Right renal pelvis (tissue), 4 donors: ENCODE measurements around the gene COX5A. TPM values are rescaled to one million over a fixed set of nuclear protein-coding genes. Genes with fewer than 3 reads are reported as not detected.
"Not testable (repeated sequence)": the region's sequence is repeated elsewhere in the genome, so short reads cannot be mapped to it uniquely, and the experiment has no call there.

ENCODE experiments used
- DNase-seq, 4 donors: peaks; one replicate each; pipeline ENCODE4 v3.0.0-alpha.2; 2013; ENCODE audit warnings: low read depth in 4 of 4, low spot score in 3 of 4, missing footprints in 1 of 4
- polyA plus RNA-seq, 4 donors: library from polyadenylated mRNA; unstranded; fragments of 120-200 nt; gene quantifications; one replicate each; pipeline ENCODE4 v1.2.1, GENCODE V29; 2013; ENCODE audit not compliant: insufficient read length in 4 of 4

Gene COX5A
- polyA plus RNA-seq, 4 donors: 214 to 224 (median 219) TPM

DNA sequence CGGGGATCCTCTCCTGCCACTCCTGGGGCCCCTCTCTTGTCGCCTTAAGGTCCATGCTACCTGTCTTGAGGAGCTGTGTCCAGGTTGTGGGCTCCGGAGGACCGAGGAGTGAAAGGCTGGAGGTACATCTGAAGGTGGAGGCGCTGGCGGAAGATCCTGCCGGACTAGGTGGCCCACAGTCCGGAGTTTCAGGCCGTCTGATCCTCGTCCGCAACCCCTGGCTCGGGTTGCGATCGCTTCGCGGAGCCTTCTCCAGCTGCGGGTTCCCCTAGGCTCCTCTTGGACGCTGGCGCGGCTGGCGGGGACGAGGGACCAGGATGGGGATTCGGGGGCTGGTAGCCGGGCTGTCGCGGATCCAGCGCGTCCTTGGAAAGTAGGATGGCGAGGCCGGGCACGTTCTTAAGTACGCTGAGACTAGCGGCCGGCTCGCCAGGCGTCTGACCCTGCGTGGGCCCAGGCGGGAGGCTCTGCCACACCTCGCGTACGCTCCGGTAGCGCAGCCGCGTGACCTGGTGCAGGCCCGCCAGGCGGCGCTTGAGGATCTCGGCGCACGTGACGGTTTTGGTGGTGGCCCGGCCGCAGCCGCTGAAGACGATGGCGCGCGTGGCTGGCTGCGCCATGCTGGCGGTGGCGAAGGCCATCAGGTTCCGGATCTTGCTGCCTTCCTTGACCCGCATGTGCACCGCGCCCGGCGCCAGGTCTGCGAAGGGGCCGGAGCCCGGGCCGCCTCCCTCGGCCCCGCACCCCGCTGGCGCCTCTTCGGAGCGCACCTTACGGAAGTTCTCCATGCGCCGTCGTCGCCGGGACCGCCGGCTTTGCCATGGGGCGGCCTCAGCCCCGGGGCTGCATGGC lies 18.1 kb upstream of the COX5A start:
- DNase-seq: no peak

DNA sequence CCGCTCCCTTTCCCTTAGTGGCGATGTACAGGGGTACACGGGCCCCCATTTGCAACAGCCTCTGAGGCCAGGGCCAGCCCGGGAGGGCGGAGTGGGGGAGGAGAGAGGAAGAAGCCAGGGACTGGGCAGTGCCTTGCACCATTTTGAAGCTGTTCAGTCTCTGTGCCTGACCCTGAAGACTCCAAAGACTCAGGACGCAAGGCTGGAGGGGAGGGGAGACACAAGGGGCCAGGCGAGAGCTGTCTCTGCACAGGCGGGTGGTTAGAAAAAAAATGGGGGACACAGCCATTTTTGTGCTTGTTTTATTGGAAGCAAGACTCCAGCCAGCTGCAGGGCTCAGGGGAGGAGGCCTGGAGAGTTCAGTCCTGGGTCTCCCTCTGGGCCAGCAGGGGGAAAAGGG lies 17.1 kb upstream of the COX5A start:
- DNase-seq: no peak

DNA sequence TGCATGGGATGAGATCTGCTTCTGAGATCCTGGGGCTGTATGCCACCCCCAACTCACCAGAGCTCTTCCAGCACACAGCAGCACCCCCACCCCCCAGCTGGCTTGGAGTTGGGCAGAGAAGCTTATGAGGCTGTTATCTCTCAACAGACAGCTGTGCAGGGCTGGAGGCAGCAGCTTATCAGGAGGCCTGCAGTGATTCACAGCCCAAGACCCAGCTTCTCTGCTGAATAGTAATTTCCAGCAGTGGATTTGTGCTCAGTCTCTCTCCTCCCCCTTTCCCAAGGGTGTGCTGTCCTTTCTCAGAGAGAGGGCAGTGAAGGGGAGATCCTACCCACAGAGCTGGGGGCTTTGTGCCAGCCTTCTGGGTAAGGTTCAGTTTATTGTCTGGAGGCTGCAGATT lies 16.6 kb upstream of the COX5A start:
- no peak for DNase-seq

DNA sequence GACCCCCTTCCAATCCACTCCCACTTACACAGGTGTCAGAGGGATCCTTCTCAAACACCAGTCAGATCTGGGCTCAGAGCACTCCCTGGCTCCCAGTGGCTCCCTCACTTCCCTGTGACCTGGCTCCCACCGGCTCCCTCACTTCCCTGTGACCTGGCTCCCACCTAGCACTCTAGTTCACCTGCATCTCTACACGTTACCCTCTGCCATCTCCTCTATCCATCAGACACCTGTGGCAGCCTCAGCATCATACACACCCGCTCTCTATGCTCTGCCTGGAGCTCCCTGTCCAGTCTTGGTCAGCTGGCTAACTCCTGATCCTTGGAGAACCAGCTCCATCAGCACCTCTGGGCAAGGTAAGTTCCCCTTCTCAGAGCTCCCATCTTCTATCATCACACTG lies 13.1 kb upstream of the COX5A start:
- no peak for DNase-seq

DNA sequence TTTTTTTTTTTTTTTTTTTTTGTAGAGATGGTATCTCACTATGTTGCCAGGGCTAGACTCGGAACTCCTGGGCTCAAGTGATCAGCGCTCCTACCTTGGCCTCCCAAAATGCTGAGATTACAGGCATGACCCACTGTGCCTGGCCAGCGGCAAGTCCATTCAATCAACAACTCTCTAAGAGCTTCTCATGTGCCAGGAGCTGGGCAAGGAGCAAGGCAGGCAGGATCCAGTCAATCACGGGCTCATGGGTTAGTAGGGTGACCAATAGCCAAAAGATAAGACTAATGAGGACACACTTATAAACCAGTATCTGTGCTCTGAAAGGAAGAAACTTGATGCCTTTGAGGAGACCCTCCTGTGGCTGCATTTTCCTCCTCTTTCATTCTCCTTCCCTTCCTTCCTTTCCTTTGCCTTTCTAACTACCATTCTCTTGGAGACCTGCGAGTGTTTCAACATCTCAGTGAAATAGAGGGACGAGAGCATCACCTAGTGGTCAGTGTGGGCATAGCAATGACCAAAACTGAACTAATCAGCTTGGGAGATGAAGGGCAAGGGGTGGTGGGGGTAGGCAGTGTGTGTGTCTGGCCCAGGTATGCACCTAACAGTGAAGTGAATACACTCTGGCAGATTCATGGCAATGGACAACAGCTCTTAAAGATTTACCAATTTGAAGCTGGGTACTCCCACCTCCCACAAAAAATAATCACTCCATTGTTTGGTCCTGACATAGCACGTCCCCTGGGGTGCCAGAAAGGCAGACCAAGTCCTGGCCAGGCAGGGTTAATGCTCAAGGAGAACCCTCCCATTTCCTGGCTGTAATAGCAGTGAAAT lies 12.4 kb upstream of the COX5A start:
- peak in 1 of 4 donors; percentile 69 for DNase-seq

DNA sequence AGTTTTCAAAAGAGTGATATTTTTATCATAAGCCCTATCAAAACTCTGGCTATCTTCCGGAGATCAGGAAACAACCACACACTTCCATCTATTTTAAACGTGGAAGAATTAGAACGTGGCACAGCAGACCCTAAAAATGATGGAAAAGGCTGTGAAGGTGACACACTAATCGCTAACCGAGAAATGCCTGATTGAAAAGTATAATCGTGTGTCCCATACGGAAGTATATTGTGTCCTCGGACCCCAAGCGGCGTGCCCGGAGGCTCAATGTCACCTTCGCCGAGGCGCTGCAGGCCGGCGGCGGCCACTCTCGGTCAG lies 642 bp downstream of the COX5A start:
- no peak for DNase-seq

DNA sequence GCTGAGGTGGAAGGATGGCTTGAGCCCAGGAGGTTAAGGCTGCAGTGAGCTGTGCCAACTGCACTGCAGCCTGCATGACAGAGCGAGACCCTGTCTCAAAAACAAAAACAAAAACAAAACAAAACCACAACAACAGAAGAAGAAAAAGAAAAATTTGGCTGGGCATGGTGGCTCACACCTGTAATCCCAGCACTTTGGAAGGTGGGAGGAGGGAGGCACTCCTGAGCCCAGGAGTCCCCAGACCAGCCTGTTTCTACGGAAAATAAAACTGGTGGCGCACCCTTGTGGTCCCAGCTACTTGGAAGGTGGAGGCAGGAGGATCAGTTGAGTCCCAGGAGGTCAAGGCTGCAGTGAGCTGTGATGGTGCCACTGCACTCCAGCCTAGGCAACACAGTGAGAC lies 2.7 kb downstream of the COX5A start:
- not testable (repeated sequence) for DNase-seq

DNA sequence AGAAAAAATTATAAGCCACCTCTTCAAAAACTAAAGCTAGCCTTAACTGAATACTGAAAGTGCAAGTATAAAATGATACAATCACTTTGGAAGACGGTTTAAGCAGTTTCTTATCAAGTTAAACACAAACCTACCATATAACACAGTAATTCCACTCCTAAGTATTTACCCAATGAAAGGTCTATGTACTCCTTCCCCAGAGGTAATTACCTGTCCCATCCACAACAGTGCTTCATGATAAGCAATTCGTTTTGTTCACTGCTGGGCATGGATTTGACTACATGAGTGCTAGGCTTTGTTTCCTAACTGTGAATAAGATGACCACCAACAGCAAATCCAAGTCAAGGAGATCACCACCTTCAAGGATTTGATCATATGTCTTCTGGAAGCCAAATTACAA lies 4.3 kb downstream of the COX5A start:
- DNase-seq: no peak

DNA sequence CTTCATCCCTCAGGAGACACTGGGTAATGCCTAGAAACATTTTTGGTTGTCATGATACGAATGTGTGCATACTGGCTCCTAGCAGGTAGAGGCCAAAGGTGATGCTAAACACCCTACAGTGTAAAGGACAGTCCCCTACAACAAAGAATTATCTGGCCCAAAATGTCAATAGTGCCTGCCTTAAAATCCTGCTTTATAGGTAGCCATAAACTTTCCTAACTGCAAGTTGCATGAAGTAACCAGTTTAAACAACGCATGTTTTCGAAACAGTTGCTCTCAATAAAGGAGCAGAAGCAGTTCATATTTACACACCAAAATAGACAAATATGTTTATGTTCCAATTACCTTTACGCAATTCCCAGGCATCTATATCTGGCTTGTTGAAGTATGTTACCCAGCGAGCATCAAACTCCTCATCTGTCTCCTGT lies 9.1 kb downstream of the COX5A start:
- no peak for DNase-seq

DNA sequence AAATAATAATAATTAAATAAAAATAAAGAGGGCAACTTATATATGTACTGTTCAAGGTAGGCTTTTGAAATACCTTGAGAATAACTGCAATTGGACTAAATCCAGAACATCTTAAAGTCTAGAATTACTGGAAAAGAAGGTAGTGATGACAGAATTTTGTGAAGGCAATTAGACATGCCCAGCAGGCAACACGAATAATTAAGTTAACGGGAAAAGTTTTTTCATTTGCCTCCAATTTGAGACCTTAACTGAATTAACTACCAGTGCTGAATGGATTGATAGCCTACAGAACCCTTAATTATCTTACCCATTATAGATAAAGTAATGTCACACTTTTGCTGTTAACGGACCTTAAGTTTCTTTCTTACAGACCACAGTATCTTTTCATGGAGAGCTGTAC lies 13.3 kb downstream of the COX5A start:
- DNase-seq: no peak

DNA sequence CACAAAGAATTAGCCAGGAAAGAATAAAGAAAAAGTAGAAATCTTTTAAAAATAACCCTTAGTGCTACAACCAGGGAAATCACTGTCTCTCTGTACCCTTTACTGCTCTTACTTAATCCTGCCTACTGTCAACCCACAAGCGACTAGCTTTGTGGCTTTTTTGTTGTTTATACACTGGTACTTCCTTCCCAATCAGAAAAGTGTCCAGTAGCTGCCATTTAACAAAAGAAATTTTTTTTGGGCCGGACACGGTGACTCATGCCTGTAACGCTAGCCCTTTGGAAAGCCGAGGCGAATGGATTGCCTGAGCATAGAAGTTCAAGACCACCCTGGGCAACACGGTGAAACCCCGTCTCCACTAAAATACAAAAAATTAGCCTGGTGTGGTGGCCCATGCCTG lies 17.4 kb downstream of the COX5A start:
- no peak for DNase-seq

DNA sequence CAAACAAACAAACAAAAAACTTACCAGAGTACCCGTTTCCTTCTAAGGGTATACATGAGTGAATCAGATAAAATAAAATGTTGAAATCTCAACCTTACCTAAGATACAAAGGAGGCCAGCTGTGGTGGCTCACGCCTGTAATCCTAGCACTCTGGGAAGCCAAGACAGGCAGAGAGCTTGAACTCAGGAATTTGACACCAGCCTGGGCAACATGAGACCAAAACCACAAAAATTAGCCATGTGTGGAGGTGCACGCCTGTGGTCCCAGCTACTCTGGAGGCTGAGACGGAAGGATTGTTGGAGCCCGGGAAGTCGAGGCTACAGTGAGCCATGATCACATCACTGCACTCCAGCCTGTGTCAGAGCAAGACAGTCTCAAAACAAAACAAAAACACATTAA lies 20.2 kb downstream of the COX5A start:
- no peak for DNase-seq

DNA sequence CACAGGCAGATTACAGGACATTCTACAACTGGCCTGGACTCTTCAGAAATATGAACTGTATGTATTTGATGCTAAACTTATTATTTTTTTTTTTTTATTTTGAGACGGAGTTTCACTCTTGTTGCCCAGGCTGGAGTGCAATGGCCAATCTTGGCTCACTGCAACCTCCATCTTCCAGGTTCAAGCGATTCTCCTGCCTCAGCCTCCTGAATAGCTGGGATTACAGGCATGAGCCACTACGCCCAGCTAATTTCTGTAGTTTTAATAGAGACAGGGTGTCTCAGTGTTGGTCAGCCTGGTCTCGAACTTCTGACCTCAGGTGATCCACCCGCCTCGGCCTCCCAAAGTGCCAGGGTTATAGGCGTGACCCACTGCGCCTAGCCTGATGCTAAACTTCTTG lies 24.1 kb downstream of the COX5A start:
- not testable (repeated sequence) for DNase-seq

DNA sequence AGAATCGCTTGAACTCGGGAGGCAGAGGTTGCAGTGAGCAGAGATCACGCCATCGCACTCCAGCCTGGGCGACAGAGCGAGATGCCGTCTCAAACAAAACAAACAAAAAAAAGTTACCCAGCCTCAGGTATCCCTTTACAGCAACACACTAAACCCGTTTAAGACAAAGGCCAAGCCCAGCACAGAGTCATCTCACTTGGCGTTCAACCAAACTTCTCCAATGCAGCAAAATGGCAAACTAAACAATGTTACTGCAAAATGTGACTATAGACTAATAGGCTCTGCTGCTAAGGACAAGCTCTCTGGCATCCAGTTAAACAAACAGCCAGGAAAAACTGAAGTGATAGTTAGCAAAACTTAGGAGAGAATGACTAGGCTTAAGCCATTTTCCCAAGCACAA lies 24.8 kb downstream of the COX5A start:
- DNase-seq: no peak

DNA sequence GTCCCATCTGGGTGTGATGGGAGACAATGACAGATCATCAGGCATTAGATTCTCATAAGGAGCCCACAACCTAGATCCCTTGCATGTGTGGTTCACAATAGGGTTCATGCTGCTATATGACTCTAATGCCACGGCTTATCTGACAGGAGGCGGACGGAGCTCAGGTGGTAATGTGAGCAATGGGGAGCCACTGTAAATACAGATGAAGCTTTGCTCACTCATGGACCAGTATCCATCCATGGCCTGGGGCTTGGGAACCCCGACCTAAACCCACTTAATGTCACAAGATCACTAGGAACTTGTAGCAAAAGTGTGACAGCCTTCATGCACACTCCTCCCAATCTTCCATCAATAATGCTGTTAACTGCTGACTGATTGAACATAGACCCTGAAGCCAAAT lies 29.2 kb downstream of the COX5A start:
- DNase-seq: no peak

DNA sequence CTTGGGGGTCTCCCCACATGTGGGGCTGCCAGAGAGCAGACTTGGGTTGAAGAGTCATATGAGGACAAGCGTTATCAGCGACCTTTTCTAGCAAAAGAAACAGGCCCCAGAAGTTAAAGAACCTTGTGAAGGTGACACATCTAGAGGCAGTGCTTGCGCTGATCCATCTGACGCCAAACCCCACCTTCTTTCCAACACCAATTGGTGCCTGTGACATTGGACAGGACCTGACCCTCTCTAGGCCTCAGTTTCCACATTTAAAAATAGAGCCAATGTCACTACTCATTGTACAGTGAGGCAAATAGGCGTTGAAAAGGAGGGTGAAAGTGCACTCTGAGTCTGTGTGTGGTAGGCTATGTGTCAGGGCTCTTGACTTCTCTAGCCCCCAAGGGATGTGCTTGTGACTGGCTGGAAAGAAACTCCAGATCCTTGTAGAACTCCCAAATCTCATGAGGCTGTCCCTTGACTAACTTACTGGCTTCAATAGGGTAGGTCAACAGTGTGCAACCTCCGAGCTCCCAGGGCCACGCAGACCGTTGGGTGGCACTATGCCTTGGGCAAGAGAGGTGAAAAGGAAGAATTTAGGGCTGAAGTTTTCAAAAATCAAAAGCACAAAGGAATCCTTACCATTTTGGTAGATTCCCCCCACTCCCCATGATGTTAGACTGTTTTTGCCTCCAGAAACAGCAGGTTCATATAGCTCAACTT lies 30.6 kb downstream of the COX5A start:
- peak in 2 of 4 donors; percentile 5 to 8 for DNase-seq

DNA sequence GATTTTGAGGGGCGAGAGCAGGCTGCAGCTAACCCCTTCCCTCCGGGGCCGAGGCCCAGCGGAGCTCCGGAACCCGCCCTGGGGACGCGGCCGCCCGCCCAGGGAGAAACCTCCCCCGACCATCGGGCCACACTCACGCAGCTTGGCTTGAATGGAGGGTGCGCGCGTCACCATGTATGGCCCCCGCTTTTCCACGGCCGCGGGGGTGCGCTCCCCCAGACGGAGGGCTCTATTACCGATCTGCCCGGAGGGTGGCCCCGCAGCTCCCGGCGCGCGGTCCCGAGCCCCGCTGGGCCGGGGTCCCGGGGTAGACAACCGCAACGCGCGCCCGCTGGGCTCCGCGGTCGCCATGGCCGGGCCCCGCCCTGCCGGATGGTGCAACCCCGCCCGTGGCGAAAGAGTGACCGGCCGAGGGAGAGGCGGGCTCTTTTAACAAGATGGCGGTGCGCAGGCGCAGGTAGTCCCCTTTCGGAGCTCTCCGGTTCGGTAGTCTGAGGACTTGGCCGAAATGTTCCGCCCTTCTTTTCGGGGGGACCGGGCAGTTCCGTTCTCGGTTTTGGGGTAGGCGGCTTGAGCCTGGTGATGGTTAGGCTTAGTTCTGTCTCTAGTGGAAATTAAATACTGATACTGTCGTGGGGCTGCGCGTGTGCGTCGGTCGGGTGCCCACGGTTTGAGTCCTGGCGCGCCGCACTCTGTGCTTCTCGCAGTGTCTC lies 31.3 kb downstream of the COX5A start, which contains the start of gene FAM219B:
Gene FAM219B (minus strand): TSS at position 402 of the 713 bp plus-strand sequence. CDS start 51 bp downstream, at position 351.
- peak; percentile 77 to 85 (median 78) for DNase-seq

DNA sequence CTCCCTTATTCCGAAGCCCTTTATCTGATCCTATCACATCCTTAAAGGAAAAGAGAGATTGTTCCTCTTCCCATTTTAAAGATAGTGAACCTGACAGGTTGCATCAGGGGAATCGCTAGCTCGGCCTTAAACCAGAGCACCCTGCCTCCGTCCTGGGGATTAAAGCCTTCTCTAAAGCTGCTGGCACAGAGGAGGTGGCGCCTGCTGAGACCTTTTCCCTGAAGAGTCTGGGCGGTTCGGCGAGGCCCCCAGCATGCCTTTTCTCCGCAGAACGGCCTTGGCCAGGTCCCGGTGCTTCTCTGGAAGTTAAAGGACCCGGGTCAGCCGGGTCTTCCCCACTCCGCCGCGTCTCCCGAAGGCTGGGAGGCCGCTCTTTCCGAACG lies 31.8 kb downstream of the COX5A start:
- peak in 1 of 4 donors; percentile 8 for DNase-seq

DNA sequence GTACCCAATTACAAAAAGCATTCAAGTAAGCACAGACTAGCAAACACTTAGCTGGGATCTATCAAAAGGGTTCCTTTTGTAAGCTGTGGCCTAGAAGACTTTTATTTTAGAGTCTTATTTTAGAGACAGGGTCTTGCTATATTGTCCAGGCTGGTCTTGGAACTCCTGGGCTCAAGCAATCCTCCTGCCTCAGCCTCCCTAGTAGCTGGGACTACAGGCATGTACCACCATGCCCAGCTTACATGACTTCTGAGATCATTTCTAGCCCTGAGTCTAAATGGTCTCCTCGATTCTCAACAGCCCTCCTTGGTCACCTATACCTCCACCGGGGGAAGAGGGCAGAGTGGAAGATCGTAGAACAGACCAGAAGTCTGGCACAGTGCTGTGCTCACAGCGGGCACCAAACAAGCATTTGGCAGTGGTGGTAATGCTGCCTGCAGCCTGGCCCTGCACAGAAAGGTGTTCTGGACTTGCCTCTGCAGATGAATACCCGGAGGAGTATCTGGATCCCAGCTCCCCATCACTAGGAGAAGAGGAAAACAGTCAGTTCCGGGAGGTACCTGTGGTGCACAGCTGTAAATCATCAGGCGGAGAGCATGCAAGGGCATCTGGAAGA lies 33.6 kb downstream of the COX5A start:
- no peak for DNase-seq

DNA sequence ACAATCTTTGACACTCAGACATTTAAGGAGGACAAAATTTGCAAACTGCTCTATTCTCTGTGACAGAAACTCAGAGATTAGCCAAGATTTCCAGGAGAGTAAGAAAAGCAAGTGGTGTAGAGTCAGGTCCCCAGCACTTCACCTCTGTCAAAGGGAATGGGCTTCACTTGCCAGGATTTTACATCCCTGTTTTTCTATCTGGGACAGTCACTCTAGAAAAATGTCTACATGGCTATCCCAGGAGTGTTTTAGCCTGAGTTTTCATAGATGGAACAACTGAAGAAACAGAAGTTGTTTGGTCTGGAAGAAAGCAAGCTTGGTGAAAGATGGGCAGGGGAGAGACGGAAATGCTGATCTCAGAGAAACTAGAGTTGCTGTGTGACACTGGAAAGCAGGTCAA lies 34.2 kb downstream of the COX5A start:
- no peak for DNase-seq
